HG03108 (cell line): ENCODE results near the gene LEMD2.

Source experiments
- ATAC-seq: cut with Tn5 transposase; IDR thresholded peaks from one replicate; pipeline ENCODE4 v1.9.1; 2021; ENCODE audit warnings: moderate library complexity; ENCODE audit not compliant: unreplicated experiment

LEMD2 gene

GRCh38 chr6:33797626-33798342 lies 8.9 kb upstream of the LEMD2 start:
- ATAC-seq: no peak

- no peak for ATAC-seq
Observed at GRCh38 chr6:33794910-33795623, 6.1 kb upstream of the LEMD2 start.

GRCh38 chr6:33792981-33793380 lies 4.1 kb upstream of the LEMD2 start:
- ATAC-seq: no peak

- ATAC-seq: no peak
Observed at GRCh38 chr6:33791620-33792019, 2.7 kb upstream of the LEMD2 start.

- ATAC-seq: no peak
Observed at GRCh38 chr6:33790910-33791309, 2.0 kb upstream of the LEMD2 start.

- no peak for ATAC-seq
Observed at GRCh38 chr6:33790379-33790778, 1.4 kb upstream of the LEMD2 start.

GRCh38 chr6:33789550-33789895 lies 593 bp upstream of the LEMD2 start:
- no peak for ATAC-seq

- ATAC-seq: peak; percentile 49
Observed at GRCh38 chr6:33787954-33788693, 806 bp downstream of the LEMD2 start.

- ATAC-seq: no peak
Observed at GRCh38 chr6:33787346-33787953, 1.5 kb downstream of the LEMD2 start.

- ATAC-seq: no peak
Observed at GRCh38 chr6:33786736-33787135, 2.2 kb downstream of the LEMD2 start.

GRCh38 chr6:33785778-33786177 lies 3.2 kb downstream of the LEMD2 start:
- ATAC-seq: no peak

- no peak for ATAC-seq
Observed at GRCh38 chr6:33784787-33785186, 4.1 kb downstream of the LEMD2 start.

- no peak for ATAC-seq
Observed at GRCh38 chr6:33783781-33784520, 5.0 kb downstream of the LEMD2 start.

GRCh38 chr6:33782561-33782960 lies 6.4 kb downstream of the LEMD2 start:
- ATAC-seq: no peak

- ATAC-seq: no peak
Observed at GRCh38 chr6:33781131-33781975, 7.6 kb downstream of the LEMD2 start.

GRCh38 chr6:33779895-33780294 lies 9.0 kb downstream of the LEMD2 start:
- no peak for ATAC-seq

GRCh38 chr6:33779290-33779689 lies 9.6 kb downstream of the LEMD2 start:
- ATAC-seq: no peak

GRCh38 chr6:33778444-33779121 lies 10.3 kb downstream of the LEMD2 start:
- no peak for ATAC-seq
